H1 (cell line): ENCODE measurements around the gene SSRP1. TPM values are rescaled to one million over a fixed set of nuclear protein-coding genes. Genes with fewer than 3 reads are reported as not detected.
A peak's percentile ranks its signal among the peaks of the same experiment; 100 is the strongest.

ENCODE experiments used
- CTCF ChIA-PET: fragments of 300-600 bp; sonication (Branson Sonifier 250); formaldehyde crosslinking; loops from one replicate; lab custom pipeline; 2021; ENCODE audit not compliant: partially characterized antibody; lab: Charles Lee
- POLR2A ChIA-PET: fragments of 300-600 bp; sonication (Branson Sonifier 250); formaldehyde crosslinking; loops from one replicate; lab custom pipeline; 2021; ENCODE audit warnings: inconsistent platforms; ENCODE audit not compliant: partially characterized antibody; lab: Charles Lee
- DNase-seq, 2 experiments: peaks; one replicate each; pipeline versions ENCODE4 v3.0.0 to v3.0.0-alpha.2; 2010 to 2022; ENCODE audit warnings: low spot score in 2 of 2, low read depth in 1 of 2, mixed read lengths in 1 of 2
- FAIRE-seq: peaks from 2 replicates; lab custom pipeline; 2011; peaks lifted over from hg19 to GRCh38; lab: Jason Lieb, UNC
- H2AFZ ChIP-seq: 2 replicates; pipeline ENCODE4 v1.8.1; 2012; ENCODE audit warnings: low read length, inconsistent platforms
- H2AK5ac ChIP-seq: 2 replicates; pipeline ENCODE4 v1.6.1; 2013; ENCODE audit warnings: low read depth, low read length
- H2BK120ac ChIP-seq: replicated peaks from 2 replicates; pipeline ENCODE3; 2013; ENCODE audit warnings: low read depth, low read length, inconsistent platforms
- H2BK12ac ChIP-seq: 2 replicates; pipeline ENCODE4 v1.6.1; 2013; ENCODE audit warnings: low read depth, low read length
- H2BK15ac ChIP-seq: 2 replicates; pipeline ENCODE4 v1.6.1; 2013; ENCODE audit warnings: low read length
- H2BK20ac ChIP-seq: 2 replicates; pipeline ENCODE4 v1.6.1; 2013; ENCODE audit warnings: low read length
- H2BK5ac ChIP-seq: 2 replicates; pipeline ENCODE4 v1.6.1; 2013; ENCODE audit warnings: low read depth, low read length
- H3K14ac ChIP-seq: 2 replicates; pipeline ENCODE4 v1.6.1; 2013; ENCODE audit warnings: inconsistent platforms; ENCODE audit not compliant: insufficient read length
- H3K18ac ChIP-seq: 2 replicates; pipeline ENCODE4 v1.6.1; 2013; ENCODE audit warnings: low read length; ENCODE audit errors: extremely low read depth
- H3K23ac ChIP-seq: 2 replicates; pipeline ENCODE4 v1.6.1; 2013; ENCODE audit warnings: inconsistent platforms; ENCODE audit not compliant: insufficient read length
- H3K23me2 ChIP-seq: 2 replicates; pipeline ENCODE4 v1.6.1; 2013; ENCODE audit warnings: low read depth, low read length
- H3K27ac ChIP-seq: 2 replicates; pipeline ENCODE4 v1.6.1; 2011; ENCODE audit warnings: low read depth, low read length, inconsistent platforms
- H3K27me3 ChIP-seq, 4 experiments: replicated peaks in 1 of 4; 1 replicate in 1 of 4; 2 replicates in 3 of 4; pipeline versions ENCODE4 v1.6.1 to v1.8.1; 2011 to 2013; ENCODE audit warnings: low read length in 3 of 4, mild to moderate bottlenecking in 3 of 4, inconsistent platforms in 2 of 4, mixed read lengths in 2 of 4, moderate library complexity in 1 of 4; ENCODE audit not compliant: control insufficient read depth in 3 of 4, insufficient read depth in 3 of 4; ENCODE audit errors: extremely low read depth in 1 of 4
- H3K36me3 ChIP-seq, 4 experiments: 2 replicates each; pipeline versions ENCODE4 v1.6.1 to v1.8.1; 2011 to 2013; ENCODE audit warnings: mild to moderate bottlenecking in 4 of 4, low read length in 3 of 4, moderate library complexity in 2 of 4, control low read depth in 1 of 4, inconsistent platforms in 1 of 4; ENCODE audit not compliant: insufficient read depth in 4 of 4, control insufficient read depth in 2 of 4
- H3K4ac ChIP-seq: replicated peaks from 2 replicates; pipeline ENCODE3; 2013; ENCODE audit warnings: low read length, low read depth, mixed read lengths, inconsistent platforms; ENCODE audit not compliant: insufficient read length
- H3K4me1 ChIP-seq, 4 experiments: replicated peaks in 1 of 4; 1 replicate in 1 of 4; 2 replicates in 3 of 4; pipeline versions ENCODE4 v1.6.1 to v1.8.1; 2011 to 2013; ENCODE audit warnings: low read length in 3 of 4, inconsistent platforms in 2 of 4, mixed read lengths in 1 of 4; ENCODE audit not compliant: insufficient read depth in 4 of 4, control insufficient read depth in 3 of 4
- H3K4me2 ChIP-seq, 2 experiments: 2 replicates each; pipeline versions ENCODE4 v1.6.1 to v1.8.1; 2011 to 2013; ENCODE audit warnings: low read depth in 2 of 2, low read length in 2 of 2, control low read depth in 1 of 2, inconsistent platforms in 1 of 2, mild to moderate bottlenecking in 1 of 2; ENCODE audit not compliant: insufficient read depth in 1 of 2
- H3K4me3 ChIP-seq, 4 experiments: fragments of 200-600, 300-600 bp in 1 of 4; sonication (generic), shearing (Covaris generic), sonication (Bioruptor Twin) in 1 of 4; 2 replicates each; pipeline versions ENCODE4 v1.5.1 to v1.8.1; 2011 to 2016; ENCODE audit warnings: low read length in 4 of 4, low read depth in 3 of 4, control low read depth in 2 of 4, inconsistent platforms in 2 of 4, mild to moderate bottlenecking in 2 of 4, mixed read lengths in 1 of 4, moderate library complexity in 1 of 4; ENCODE audit not compliant: insufficient read depth in 2 of 4; ENCODE audit errors: extremely low read depth in 1 of 4
- H3K56ac ChIP-seq: replicated peaks from 2 replicates; pipeline ENCODE3; 2013; ENCODE audit warnings: low read depth, mild to moderate bottlenecking, mixed read lengths, low read length, inconsistent platforms; ENCODE audit not compliant: insufficient read length
- H3K79me1 ChIP-seq: 2 replicates; pipeline ENCODE4 v1.6.1; 2013; ENCODE audit warnings: low read depth, low read length, control low read depth
- H3K79me2 ChIP-seq, 2 experiments: 2 replicates each; pipeline versions ENCODE4 v1.6.1 to v1.8.1; 2012 to 2013; ENCODE audit warnings: low read length in 2 of 2, mild to moderate bottlenecking in 2 of 2, inconsistent platforms in 1 of 2; ENCODE audit not compliant: insufficient read depth in 2 of 2, control insufficient read depth in 1 of 2
- H3K9ac ChIP-seq, 4 experiments: replicated peaks in 1 of 4; 1 replicate in 1 of 4; 2 replicates in 3 of 4; pipeline versions ENCODE4 v1.6.1 to v1.8.1; 2011 to 2013; ENCODE audit warnings: low read depth in 3 of 4, low read length in 3 of 4, control low read depth in 2 of 4, mild to moderate bottlenecking in 2 of 4, moderate library complexity in 2 of 4, inconsistent platforms in 1 of 4; ENCODE audit errors: extremely low read depth in 1 of 4
- H3K9me3 ChIP-seq, 2 experiments: 2 replicates each; pipeline versions ENCODE4 v1.6.1 to v1.8.1; 2012 to 2013; ENCODE audit warnings: mild to moderate bottlenecking in 2 of 2, moderate library complexity in 2 of 2, control low read depth in 1 of 2, inconsistent platforms in 1 of 2, low read depth in 1 of 2, low read length in 1 of 2, mixed read lengths in 1 of 2; ENCODE audit not compliant: insufficient read depth in 2 of 2
- H4K20me1 ChIP-seq, 2 experiments: replicated peaks in 1 of 2; 2 replicates each; pipeline versions ENCODE3 to v1.8.1; 2011 to 2013; ENCODE audit warnings: inconsistent platforms in 2 of 2, low read length in 2 of 2, mild to moderate bottlenecking in 1 of 2; ENCODE audit not compliant: insufficient read depth in 2 of 2, control insufficient read depth in 1 of 2
- H4K5ac ChIP-seq: 2 replicates; pipeline ENCODE4 v1.6.1; 2013; ENCODE audit warnings: low read length, low read depth, mixed read lengths, inconsistent platforms; ENCODE audit not compliant: insufficient read length
- H4K8ac ChIP-seq: 2 replicates; pipeline ENCODE4 v1.8.0; 2013; ENCODE audit warnings: mild to moderate bottlenecking, moderate library complexity, low read length, inconsistent platforms; ENCODE audit not compliant: insufficient read depth; ENCODE audit errors: extremely low read depth
- H4K91ac ChIP-seq: replicated peaks from 2 replicates; pipeline ENCODE3; 2013; ENCODE audit warnings: low read length, mixed read lengths, inconsistent platforms; ENCODE audit not compliant: insufficient read length
- BCL11A ChIP-seq, 2 experiments: IDR thresholded peaks; one replicate each; pipeline ENCODE4 v1.6.1; 2011; ENCODE audit warnings: low read depth in 2 of 2, low read length in 2 of 2, mild to moderate bottlenecking in 2 of 2
- BRCA1 ChIP-seq: IDR thresholded peaks from 2 replicates; pipeline ENCODE4 v1.6.1; 2012; ENCODE audit warnings: low read depth, low read length, improper control_type of control experiment
- EGR1 ChIP-seq: IDR thresholded peaks from 2 replicates; pipeline ENCODE4 v1.6.1; 2011; ENCODE audit warnings: low read depth, low read length, borderline replicate concordance
- EP300 ChIP-seq, 2 experiments: IDR thresholded peaks; 1 replicate in 1 of 2; 2 replicates in 1 of 2; pipeline ENCODE4 v1.6.1; 2011 to 2012; ENCODE audit warnings: low read depth in 2 of 2, low read length in 2 of 2, mild to moderate bottlenecking in 2 of 2, borderline replicate concordance in 1 of 2, inconsistent platforms in 1 of 2, moderate library complexity in 1 of 2
- JUND ChIP-seq: IDR thresholded peaks from 2 replicates; pipeline ENCODE4 v1.6.1; 2011; ENCODE audit warnings: mild to moderate bottlenecking, improper control_type of control experiment, low read length
- SAP30 ChIP-seq: fragments of 300-600 bp; sonication (generic); IDR thresholded peaks from 2 replicates; pipeline ENCODE4 v1.7.1; 2012; ENCODE audit warnings: low read length, moderate library complexity, mild to moderate bottlenecking, inconsistent platforms; ENCODE audit not compliant: insufficient read depth, insufficient replicate concordance
- SIX5 ChIP-seq: IDR thresholded peaks from 2 replicates; pipeline ENCODE4 v1.6.1; 2011; ENCODE audit warnings: mild to moderate bottlenecking, low read depth, low read length
- WGBS, 2 experiments: shearing (Covaris generic) in 1 of 2; methylation state at CpG; one replicate each; pipeline versions ENCODE4 v1.1.6 to v1.1.7; 2013 to 2015; ENCODE audit warnings: low lambda C conversion rate in 2 of 2, mixed read lengths in 2 of 2, inconsistent platforms in 1 of 2, low coverage in 1 of 2, missing lambda C conversion rate in 1 of 2; ENCODE audit not compliant: insufficient replicate concordance in 2 of 2, insufficient coverage in 1 of 2, insufficient read length in 1 of 2; ENCODE audit errors: extremely low coverage in 1 of 2, missing lambda C conversion rate in 1 of 2; 5-methylcytosine and 5-hydroxymethylcytosine counted together
- polyA plus RNA-seq, 7 experiments: library from polyadenylated mRNA; depleted of rRNA in 3 of 7; stranded (reverse) in 5 of 7; unstranded in 2 of 7; fragments of >200 nt in 5 of 7; fragments of 200-250 nt in 2 of 7; gene quantifications; 1 replicate in 5 of 7; 2 replicates in 1 of 7; 4 replicates in 1 of 7; pipeline versions ENCODE4 v1.2.1 to v1.2.3, GENCODE V29; 2011 to 2013; ENCODE audit warnings: missing spikeins in 2 of 7, mixed read lengths in 2 of 7
- total RNA-seq: library from RNA; stranded (reverse); fragmentation: NEBNext Ultra II Directional; extraction: Animal tissue kit (Norgen Biotek cat#: 25700); gene quantifications from 2 replicates; pipeline ENCODE4 v1.2.1, GENCODE V29; 2021

Gene SSRP1
- total and polyA plus RNA-seq, 2 of the 8 experiments (the other 6 are each of a cell fraction or from before 2014, with no cell fraction given): 259 to 281 TPM

DNA sequence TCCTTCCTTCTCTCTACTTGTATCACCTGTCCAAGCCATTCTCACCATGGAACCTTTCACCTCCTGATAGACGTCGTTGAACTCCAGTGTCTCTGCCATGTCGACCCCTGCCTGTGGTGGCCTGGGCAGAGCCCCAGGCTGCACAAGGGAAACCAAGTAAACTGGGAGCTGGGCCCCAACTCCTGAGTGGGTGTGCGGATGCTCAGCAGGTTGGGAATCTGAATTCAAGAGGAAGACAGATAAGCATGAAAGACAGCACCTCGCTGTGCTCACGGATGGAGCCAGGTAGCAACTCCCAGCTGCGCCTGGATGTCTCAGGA, 709 bp downstream of the SSRP1 start:
- Histone ChIP-seq H3K79me1 (peaks cover 8% of the 10 kb centered on the region), H4K20me1 (peaks cover 2 to 7% of the 10 kb centered on the region in 2 experiments), H3K23ac (no peak overlapping the region), H2BK15ac (no peak overlapping the region), H3K36me3 (peaks cover 34 to 45% (median 40%) of the 10 kb centered on the region in 4 experiments), H2BK5ac (peak overlapping the region; percentile 66; the same call in 1 of the 2 replicates), H4K8ac (no peak overlapping the region), H3K4me2 (peak overlapping the region; percentile 80 to 94), H2BK120ac (no peak overlapping the region), H3K79me2 (peaks cover 12 to 29% of the 10 kb centered on the region in 2 experiments), H3K23me2 (peaks cover 4% of the 10 kb centered on the region), H3K9ac (peak overlapping the region; percentile 66 to 93 (median 69)), H2AFZ (no peak overlapping the region), H3K27me3 (peaks cover 0 to 5% (median 2%) of the 10 kb centered on the region in 4 experiments; a peak in 2 of 7 replicates), H4K91ac (no peak overlapping the region), H3K18ac (peak overlapping the region; percentile 63; the same call in 1 of the 2 replicates), H2BK12ac (no peak overlapping the region), H3K14ac (no peak overlapping the region), H2BK20ac (no peak overlapping the region), H3K4me3 (peak overlapping the region; percentile 71 to 96 (median 81)), H3K4ac (no peak overlapping the region), H3K9me3 (no peaks in the 10 kb centered on the region), H4K5ac (no peak overlapping the region), H2AK5ac (no peak overlapping the region), H3K56ac (peak overlapping the region; percentile 35), H3K27ac (peak overlapping the region; percentile 9; the same call in 1 of the 2 replicates), H3K4me1 (peaks cover 3 to 8% (median 5%) of the 10 kb centered on the region in 4 experiments; a peak in 6 of 7 replicates)
- FAIRE-seq (no peak), DNase-seq (no peak)
- ChIA-PET CTCF (interaction anchor here (1.0 to 2.2 kb wide), 3 partner anchors 9 to 380 kb away, joined by 3 to 6 read pairs (median 4); partner anchors contain the start of gene TNKS1BP1), POLR2A (interaction anchor here (1.0 to 45.7 kb wide), 10 partner anchors 10 to 311 kb away, joined by 3 to 1279 read pairs (median 3); partner anchors contain the start of gene TNKS1BP1)
- WGBS, 2 experiments: 27% methylated on average over 7 of the region's 7 CpGs; no CpG with 5 or more reads in 1 of the 2 experiments
- TF ChIP-seq BRCA1 (no peak), SIX5 (no peak), BCL11A (IDR thresholded peaks at IDR 0.05; ENCODE audit: low read depth in 2 of 2, low read length in 2 of 2) (no peak), EGR1 (no peak), SAP30 (peak; percentile 37), EP300 (IDR thresholded peaks at IDR 0.05; ENCODE audit: borderline replicate concordance in 1 of 2, low read depth in 2 of 2, low read length in 2 of 2) (no peak), JUND (no peak)
